BLaER1 (cell line): Measurements from ENCODE around the gene DRGX.

Source experiments
- H3K27ac ChIP-seq: shearing (Covaris generic); formaldehyde crosslinking; 2 replicates; pipeline ENCODE4 v1.8.1; 2022
- H3K27me3 ChIP-seq: shearing (Covaris generic); formaldehyde crosslinking; 2 replicates; pipeline ENCODE4 v1.8.1; 2022
- H3K36me3 ChIP-seq: shearing (Covaris generic); formaldehyde crosslinking; 2 replicates; pipeline ENCODE4 v1.8.1; 2022
- H3K4me1 ChIP-seq: shearing (Covaris generic); formaldehyde crosslinking; 2 replicates; pipeline ENCODE4 v1.8.1; 2022
- H3K4me2 ChIP-seq: shearing (Covaris generic); formaldehyde crosslinking; 2 replicates; pipeline ENCODE4 v1.8.1; 2022
- H3K4me3 ChIP-seq: shearing (Covaris generic); formaldehyde crosslinking; 2 replicates; pipeline ENCODE4 v1.8.1; 2022
- H3K9ac ChIP-seq: shearing (Covaris generic); formaldehyde crosslinking; 2 replicates; pipeline ENCODE4 v1.8.1; 2022
- H3K9me3 ChIP-seq: shearing (Covaris generic); formaldehyde crosslinking; 2 replicates; pipeline ENCODE4 v1.8.1; 2022
- H4K20me1 ChIP-seq: shearing (Covaris generic); formaldehyde crosslinking; 2 replicates; pipeline ENCODE4 v1.8.1; 2022
- Cebpa-rat ChIP-seq: shearing (Covaris generic); IDR thresholded peaks from 2 replicates; pipeline ENCODE4 v1.8.1; 2022

DRGX gene

DNA sequence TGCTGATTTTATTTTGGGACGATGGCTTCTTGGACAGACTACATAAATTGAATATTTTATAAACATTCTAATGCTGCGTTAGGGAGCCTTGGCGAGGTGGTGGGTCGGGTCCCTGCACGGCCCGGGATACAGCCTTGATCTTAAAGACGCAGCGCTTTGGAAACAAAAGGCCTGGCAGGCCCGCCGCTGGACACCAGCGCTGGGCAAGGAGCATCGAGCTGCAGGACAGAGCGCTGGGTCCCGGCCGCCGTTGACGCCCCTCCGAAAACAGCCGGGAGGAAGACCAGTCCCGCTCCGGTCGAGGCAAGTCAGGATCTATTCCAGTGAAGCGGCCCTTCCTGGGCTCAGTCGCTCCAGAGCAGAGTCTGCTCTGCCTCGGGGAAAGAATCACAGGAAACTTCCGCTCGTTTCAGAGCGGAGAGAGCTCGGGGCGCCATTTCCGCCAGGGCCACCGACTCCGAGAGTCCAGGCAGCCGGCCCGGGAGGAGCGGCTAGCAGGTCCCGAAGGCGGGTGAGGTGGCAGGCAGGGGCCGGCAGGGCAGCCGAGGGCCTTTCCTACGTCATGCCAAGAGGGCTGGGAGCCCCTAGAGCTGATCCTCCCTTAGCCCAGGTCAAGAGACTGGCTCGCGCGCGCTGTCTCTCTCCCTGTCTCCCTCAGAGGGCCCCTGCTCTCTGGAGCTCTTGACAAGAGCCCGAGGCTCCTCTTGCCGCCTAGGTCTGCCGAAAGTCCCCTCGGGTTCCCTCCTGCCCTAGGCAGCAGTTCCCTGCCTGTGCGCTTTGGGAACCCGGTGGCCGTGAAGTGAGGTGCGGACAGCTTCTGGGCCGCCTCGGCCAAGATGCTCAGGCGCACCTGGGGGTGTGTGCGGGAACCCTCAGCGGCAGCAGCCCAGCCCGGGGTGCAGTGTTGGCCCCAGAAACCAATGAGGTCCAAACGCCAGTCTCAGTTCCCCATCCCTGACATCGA is 1.4 kb upstream of the DRGX start:
- peaks cover 14% of the 10 kb centered on the region; the same call in 1 of the 2 replicates for H4K20me1 ChIP-seq
- no peak for TF ChIP-seq Cebpa-rat
- no peak overlapping the region for H3K4me3 ChIP-seq
- peaks cover 74% of the 10 kb centered on the region for H3K27me3 ChIP-seq
- no peak overlapping the region for H3K9ac ChIP-seq
- no peak overlapping the region for H3K27ac ChIP-seq
- H3K36me3 ChIP-seq = no peaks in the 10 kb centered on the region
- peaks cover 40% of the 10 kb centered on the region for H3K9me3 ChIP-seq
- no peak overlapping the region for H3K4me2 ChIP-seq
- no peaks in the 10 kb centered on the region for H3K4me1 ChIP-seq

DNA sequence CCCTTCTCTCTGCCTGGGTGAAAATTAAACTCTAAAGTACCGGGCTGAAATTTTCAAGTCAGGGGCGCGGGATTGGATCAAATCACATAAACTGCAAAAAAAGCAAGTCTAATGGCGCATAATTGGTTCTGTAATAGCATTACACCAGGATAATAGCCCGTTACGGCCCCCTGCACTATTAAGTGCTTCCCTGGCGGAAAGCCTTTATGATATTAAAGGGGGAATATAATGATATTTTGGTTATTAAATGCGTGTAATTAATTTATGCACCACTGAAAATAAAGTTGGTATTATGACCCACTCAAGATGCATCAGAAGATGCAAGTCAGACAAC is 744 bp upstream of the DRGX start:
- TF ChIP-seq Cebpa-rat = no peak
- H4K20me1 ChIP-seq = peaks cover 14% of the 10 kb centered on the region; the same call in 1 of the 2 replicates
- no peak overlapping the region for H3K9ac ChIP-seq
- no peaks in the 10 kb centered on the region for H3K36me3 ChIP-seq
- no peak overlapping the region for H3K27ac ChIP-seq
- H3K4me2 ChIP-seq = no peak overlapping the region
- H3K27me3 ChIP-seq = peaks cover 74% of the 10 kb centered on the region
- H3K4me3 ChIP-seq = no peak overlapping the region
- H3K9me3 ChIP-seq = peaks cover 40% of the 10 kb centered on the region
- no peaks in the 10 kb centered on the region for H3K4me1 ChIP-seq

DNA sequence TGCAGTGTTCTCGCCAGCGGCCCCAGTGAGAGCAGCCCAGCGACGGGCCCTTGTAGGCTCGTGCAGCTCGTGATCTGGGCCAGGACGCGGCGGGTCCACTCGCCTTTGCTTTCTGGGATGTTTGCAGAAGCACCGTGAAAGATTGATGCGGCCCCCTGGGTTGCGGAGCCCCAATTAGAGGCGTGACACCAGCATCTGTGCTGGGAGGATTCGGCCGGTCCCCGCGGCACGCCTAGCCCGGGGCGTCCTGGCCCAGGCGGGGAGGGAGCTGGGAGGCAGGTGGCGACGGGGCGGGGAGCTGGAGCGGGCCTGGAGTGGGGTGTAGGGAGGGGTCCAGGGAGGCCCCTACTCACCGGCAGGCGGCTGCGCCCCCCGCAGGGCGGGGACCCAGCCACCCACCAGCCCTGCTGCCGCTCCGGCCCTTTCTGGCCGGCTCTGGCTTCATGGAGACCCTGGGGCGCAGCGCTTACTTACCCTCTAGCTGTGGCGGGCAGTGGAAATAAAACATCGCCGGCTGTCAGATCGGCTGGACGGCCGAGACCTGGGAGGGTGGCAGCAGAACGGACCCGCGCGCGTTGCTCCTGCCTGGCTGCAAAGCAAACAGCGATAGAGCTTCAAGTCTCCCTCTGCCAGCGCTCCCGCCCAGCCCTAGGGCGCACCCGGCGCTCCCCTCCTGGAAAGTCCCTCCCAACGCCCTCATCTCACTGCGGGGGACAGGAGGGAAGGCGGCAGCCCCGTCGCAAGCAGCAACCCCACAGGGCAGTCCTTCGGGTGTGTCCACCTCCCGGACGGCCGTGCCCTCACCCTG is 752 bp downstream of the DRGX start:
- Histone ChIP-seq H3K27ac (no peak overlapping the region), H3K4me3 (no peak overlapping the region), H3K27me3 (peaks cover 66% of the 10 kb centered on the region), H4K20me1 (peaks cover 14% of the 10 kb centered on the region; the same call in 1 of the 2 replicates), H3K36me3 (no peaks in the 10 kb centered on the region), H3K9ac (no peak overlapping the region), H3K4me1 (no peaks in the 10 kb centered on the region), H3K9me3 (peaks cover 40% of the 10 kb centered on the region), H3K4me2 (no peak overlapping the region)
- TF ChIP-seq Cebpa-rat = no peak

DNA sequence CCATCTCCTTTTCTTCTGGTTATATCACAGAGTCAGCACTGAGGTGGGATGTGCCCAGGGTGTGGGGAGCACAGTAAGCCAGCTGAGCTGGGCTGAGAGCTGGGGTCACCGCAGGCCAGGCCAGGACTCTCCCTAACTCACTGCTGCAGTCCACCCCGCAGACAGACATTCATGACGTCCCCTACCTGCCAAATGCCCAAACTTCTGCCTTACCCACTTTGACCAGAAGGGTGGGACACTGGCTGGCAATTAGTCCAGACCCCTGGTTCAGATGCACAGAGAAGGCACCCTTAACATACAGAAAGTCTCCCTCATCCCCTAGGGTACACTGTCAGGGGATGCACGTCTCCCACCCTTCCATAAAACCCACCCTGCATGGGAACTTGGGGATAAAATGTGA is 2.1 kb downstream of the DRGX start:
- Histone ChIP-seq H3K4me3 (no peak overlapping the region), H4K20me1 (peaks cover 14% of the 10 kb centered on the region; the same call in 1 of the 2 replicates), H3K27ac (no peak overlapping the region), H3K4me1 (no peaks in the 10 kb centered on the region), H3K27me3 (peaks cover 52% of the 10 kb centered on the region), H3K9me3 (peaks cover 40% of the 10 kb centered on the region), H3K9ac (no peak overlapping the region), H3K36me3 (no peaks in the 10 kb centered on the region), H3K4me2 (no peak overlapping the region)
- TF ChIP-seq Cebpa-rat = no peak

DNA sequence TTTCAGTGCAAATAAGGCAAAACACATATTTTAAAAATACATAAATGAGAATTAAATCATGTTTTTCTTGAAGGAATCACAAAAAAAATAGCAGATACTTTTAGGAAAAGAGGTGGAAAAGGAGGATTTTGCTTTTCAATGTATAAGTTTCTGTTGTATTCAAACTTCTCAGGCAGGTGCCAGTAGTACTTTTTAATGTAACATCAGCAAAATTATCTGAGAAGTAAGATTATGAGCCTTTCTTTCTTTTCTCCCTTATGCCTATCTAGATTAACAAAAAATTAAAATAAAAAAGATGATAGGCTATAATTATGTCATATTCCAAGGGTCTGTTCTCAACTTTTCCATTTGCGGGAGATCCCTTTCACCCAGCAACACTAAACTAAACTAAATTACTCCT is 2.6 kb downstream of the DRGX start:
- no peak overlapping the region for H3K9ac ChIP-seq
- TF ChIP-seq Cebpa-rat = no peak
- H3K4me1 ChIP-seq = no peaks in the 10 kb centered on the region
- H4K20me1 ChIP-seq = peaks cover 13% of the 10 kb centered on the region; the same call in 1 of the 2 replicates
- H3K36me3 ChIP-seq = no peaks in the 10 kb centered on the region
- H3K4me2 ChIP-seq = no peak overlapping the region
- peaks cover 48% of the 10 kb centered on the region for H3K27me3 ChIP-seq
- H3K9me3 ChIP-seq = peaks cover 38% of the 10 kb centered on the region
- H3K27ac ChIP-seq = no peak overlapping the region
- H3K4me3 ChIP-seq = no peak overlapping the region

DNA sequence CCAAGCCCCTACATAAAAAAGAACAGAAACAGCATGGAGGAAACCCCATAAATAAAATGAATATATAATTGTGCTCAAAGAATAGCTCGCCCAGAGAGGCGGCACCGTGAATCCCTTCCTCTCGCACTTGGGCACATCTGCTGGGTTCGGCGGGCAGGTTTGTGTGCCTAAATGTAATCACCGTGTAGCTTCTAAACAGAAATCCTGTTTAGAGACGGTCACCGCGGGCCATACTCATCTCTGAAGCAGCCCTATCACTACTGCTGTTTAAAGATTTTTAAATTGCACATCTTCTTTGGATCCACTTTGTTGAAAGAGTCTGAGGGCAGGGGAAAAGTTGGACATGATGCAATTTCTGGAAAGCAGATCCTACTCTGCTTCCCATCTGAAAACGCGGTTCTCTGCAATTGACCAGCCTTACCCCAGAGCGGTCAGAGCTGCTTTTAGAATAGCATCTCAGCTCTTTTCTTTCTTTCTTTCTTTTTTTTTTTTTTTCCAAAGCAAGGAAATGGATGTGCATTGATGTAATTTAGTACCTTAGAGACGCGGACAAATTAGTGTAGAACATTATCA is 6.4 kb downstream of the DRGX start:
- H3K36me3 ChIP-seq = no peaks in the 10 kb centered on the region
- no peaks in the 10 kb centered on the region for H3K4me1 ChIP-seq
- H3K4me2 ChIP-seq = no peak overlapping the region
- peaks cover 9% of the 10 kb centered on the region for H3K27me3 ChIP-seq
- H3K9me3 ChIP-seq = no peaks in the 10 kb centered on the region
- TF ChIP-seq Cebpa-rat = no peak
- no peak overlapping the region for H3K4me3 ChIP-seq
- no peaks in the 10 kb centered on the region; the same call in 1 of the 2 replicates for H4K20me1 ChIP-seq
- H3K27ac ChIP-seq = no peak overlapping the region
- no peak overlapping the region for H3K9ac ChIP-seq

DNA sequence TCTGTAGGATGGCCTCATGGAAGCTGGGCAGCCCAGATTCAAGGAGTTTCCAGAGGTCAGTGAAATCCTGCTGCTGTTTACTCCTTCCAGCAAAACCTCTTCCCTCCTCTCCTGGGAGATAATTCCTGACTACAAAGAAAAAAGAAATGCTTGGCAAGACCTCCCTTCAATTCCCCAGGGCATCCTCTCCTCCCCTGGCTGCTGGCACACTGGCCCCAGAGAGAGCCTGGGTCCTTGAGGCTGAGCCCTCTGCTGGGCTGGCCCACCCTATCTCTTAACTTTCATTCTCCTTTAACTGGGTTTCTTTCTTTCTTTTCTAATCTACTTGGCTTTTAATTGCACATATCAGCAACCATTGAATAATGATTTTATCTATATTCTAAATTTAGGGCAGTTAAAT is 7.7 kb downstream of the DRGX start:
- Histone ChIP-seq H3K4me2 (no peak overlapping the region), H3K9ac (no peak overlapping the region), H4K20me1 (no peaks in the 10 kb centered on the region), H3K4me1 (peaks cover 3% of the 10 kb centered on the region), H3K36me3 (no peaks in the 10 kb centered on the region), H3K9me3 (no peaks in the 10 kb centered on the region), H3K27ac (no peak overlapping the region), H3K4me3 (no peak overlapping the region), H3K27me3 (no peaks in the 10 kb centered on the region)
- no peak for TF ChIP-seq Cebpa-rat

DNA sequence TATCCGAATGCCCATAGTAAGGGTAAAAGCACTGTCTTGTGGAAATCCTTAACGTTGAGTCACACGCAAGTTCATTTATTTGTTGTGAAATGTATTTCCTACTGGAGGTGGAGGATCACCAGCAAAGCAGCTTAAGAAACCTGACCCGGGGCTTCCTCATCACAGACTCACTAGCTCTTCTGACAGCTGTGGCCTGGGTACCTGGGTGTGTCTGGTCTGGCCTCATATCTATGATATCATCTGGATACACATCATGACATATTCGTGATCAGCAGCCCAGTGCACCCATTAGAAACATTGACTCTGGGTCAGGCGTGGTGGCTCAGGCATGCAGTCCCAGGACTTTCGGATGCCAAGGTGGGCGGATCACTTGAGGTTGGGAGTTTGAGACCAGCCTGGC is 8.8 kb downstream of the DRGX start:
- no peaks in the 10 kb centered on the region for H3K27me3 ChIP-seq
- H3K4me3 ChIP-seq = no peak overlapping the region
- no peak overlapping the region for H3K4me2 ChIP-seq
- peaks cover 14% of the 10 kb centered on the region for H3K4me1 ChIP-seq
- no peaks in the 10 kb centered on the region for H3K9me3 ChIP-seq
- H4K20me1 ChIP-seq = no peaks in the 10 kb centered on the region
- H3K9ac ChIP-seq = no peak overlapping the region
- TF ChIP-seq Cebpa-rat = no peak
- H3K36me3 ChIP-seq = no peaks in the 10 kb centered on the region
- H3K27ac ChIP-seq = no peak overlapping the region

DNA sequence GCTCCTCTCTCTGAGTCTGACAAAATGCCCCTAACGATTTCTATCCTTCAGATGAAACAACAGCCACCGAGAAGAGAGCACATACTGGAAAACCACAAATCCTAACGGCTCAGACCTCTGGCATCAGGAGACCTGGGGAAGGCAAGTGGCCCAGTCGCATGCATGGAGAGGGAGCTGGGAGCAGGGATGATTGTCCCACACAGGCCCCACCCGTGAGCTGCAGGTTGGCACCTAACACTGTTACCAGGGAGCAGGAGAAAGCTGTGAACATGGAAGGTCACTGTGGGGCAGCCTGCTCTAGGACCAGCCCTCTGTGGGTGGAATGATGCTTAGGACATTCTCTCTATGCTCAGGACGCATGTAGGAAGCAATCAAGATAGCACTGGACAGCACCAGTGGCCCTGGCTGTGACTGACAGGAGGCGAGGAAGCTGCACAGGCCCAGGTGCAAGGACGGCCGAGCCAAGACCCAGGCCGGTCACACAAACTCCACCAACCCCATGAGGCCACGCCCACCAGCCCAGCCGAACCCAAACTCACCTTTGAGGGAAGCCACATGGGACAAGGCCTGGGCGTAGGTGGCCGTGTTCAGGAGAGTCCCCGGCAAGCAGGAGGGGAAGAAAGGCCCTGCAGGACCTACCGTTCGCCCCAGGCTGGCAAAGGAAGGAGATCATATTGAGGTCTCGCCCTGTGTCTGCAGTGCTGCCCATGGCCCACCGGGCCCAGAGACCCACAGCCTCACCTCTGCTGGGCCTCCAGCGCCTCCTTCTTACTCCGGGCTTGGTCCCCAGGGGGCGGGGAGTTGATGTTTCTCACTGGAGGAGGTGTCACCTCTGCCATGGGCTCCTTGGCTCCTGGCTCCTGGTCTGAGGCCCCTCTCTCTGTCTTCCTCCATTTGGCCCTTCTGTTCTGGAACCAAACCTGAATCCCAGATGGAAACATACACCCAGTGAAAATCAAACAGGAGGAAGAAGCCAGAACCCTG is 9.7 kb downstream of the DRGX start:
- no peaks in the 10 kb centered on the region for H3K27me3 ChIP-seq
- no peak overlapping the region for H3K4me2 ChIP-seq
- H3K27ac ChIP-seq = no peak overlapping the region
- no peaks in the 10 kb centered on the region for H4K20me1 ChIP-seq
- peaks cover 22% of the 10 kb centered on the region for H3K4me1 ChIP-seq
- H3K9me3 ChIP-seq = no peaks in the 10 kb centered on the region
- no peak overlapping the region for H3K4me3 ChIP-seq
- no peak overlapping the region for H3K9ac ChIP-seq
- no peak for TF ChIP-seq Cebpa-rat
- no peaks in the 10 kb centered on the region for H3K36me3 ChIP-seq
